Limb (tissue), 2 donors: ENCODE data around the gene EDAR.

ENCODE experiments used
- DNase-seq, 2 donors: peaks; one replicate each; pipeline ENCODE4 v3.0.0-alpha.2; 2016; ENCODE audit errors: extremely low spot score in 2 of 2

The EDAR gene

DNA sequence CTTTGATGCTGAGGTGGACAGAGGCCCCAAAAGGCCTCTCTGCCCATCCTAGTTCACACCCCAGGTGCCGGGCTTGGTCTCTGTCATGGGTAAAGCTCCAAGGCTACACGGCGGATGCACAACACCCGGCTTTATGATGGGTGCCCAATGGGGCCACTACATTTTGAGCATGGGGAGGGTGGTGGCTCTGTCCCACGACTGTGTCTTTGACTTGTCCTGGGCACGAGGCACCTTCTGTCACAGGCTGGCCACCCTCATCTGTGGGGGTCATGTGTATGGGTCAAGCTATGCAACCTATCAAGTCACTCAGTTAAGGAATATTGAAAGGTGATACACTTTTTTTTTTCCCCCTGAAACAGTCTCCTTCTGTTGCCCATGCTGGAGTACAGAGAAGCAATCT is 63.7 kb downstream of the EDAR start:
- DNase-seq, result peak in 1 of 2 donors; percentile 11

DNA sequence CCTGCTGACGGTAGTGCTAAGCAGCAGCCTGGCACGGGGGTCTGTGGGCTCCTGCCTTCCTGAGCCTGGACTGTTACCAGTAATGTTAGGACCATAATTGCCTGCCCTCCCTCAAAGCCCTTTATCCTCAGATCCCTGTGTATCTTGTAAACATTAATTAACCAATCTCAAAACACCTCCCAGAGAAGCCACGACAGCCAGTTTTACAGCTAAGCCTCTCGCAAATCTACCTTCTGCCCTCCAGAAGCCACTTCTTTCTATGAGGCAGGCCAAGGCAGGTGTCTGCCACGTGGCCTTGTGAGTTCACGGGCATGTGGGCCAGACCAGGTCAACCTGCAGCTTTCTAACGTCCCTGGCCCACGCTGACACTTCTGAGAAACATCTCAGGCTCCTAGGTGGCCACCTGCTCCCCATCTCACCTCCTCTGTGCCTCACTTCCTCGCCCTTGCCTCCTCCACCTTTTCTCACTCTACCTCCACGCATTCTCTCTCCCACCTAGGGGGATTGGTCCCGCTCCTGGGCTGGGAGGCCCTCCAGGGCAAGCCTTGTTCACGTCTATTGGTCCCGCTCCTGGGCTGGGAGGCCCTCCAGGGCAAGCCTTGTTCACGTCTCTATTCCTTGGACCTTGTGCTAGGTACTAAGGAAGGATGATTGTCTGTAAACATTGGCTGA is 64.3 kb downstream of the EDAR start:
- DNase-seq, result no peak

DNA sequence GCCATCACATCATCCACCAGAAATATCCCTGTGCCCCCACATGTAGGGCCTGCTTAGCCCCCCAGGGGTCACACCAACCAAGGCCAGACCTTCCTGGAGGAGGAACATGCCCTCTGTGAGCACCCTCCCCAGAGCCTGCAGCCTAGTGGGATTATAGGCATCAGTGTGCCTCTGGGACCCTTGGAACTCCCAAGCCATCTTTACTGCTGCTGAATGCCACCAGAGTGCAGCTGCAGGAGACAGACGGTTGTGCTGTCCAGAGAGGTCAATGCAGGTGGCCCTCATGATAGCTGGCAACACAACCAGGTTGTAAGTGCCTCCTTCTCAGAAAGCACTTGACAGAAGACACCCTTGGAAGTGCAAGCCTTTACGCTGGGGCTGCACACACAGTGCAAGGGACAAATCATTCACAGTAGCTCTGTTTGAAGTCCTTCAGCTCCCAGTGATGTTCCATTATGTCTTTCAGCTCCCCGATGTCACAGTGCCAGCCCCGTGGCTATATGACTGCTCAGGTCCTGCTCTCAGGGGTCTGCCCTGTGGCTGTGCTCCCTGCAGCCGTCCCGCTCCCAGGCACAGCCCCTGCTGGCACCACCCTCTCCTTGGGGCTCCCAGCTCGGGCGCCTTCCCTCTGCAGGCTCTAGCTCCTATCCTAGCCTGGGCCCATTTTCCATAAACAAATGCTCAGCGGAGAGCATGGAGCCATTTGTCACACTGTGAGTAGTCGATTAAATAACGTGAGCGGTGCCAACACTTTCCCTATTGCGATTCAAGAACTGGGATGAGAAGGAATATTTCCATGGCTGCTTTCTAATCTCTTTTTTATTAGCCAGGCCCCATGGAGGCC is 65.1 kb downstream of the EDAR start:
- peak in 1 of 2 donors; percentile 36 for DNase-seq

DNA sequence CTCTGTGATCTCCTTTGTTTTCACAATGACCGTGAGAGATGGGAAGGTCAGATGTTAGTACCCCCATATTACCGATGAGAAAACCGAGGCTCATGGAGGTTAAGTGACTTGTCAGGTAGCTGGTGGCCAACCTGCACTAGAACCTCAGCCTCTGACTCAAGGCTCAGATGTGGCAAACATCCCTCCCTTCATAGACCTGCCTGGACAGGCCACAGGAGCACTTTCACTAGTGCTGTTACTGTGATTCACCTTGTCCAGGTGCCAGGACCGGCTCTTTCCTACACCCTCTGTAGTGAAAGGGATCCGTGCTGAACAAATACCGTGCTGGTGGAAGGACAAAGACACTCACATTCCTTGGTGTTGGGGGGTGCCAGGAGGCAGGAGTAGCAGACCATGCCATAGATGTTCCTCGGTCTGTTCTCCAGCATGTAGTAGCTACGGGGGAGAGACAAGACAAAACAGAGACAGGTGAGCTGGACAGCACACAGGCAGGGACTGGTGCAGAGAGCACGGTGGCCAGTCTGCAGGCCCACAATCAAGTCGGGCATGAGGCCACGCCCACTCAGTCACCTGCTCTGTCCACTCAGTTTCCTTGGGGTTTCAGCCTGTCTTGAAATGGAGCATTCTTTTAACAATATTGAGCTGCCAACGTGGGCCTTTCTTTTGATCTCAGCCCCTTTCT is 65.9 kb downstream of the EDAR start:
- peak in 1 of 2 donors; percentile 20 for DNase-seq

DNA sequence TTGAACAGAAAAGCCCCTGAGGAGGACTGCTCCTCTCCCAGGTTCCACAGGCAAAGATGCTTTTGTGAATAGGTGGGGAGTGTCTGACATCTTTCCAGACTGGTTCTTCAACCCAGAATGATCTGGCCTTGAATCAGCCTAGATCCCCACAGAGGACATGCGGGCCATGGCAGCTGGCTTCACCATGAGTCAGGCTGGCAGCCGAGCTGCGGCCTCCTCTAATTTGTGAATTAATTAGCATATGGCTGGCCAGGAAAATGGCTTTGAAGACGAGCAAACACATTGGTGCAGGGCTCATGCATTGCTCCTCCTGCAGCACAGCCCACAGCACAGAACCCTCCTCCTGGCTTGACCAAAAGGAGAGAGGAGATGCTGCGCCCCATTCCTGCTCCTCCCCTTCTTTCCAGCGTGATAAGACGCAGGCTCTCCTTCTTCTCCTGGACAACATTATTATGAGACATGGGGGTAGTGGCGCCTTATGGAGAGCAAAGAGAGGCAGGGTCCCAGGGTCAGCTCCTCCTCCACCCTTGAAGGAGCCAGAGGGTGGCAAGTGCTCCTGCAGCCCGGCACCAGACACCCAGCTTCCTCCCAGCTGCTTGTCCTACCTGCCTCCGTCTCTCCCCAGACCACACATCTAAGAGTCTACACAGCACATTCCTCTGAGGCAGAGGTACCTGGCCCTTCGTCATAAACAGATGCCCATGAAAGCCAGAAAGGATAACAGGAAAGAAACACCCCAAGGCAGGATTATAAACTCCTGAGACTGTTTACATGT is 66.7 kb downstream of the EDAR start:
- DNase-seq, result peak in 1 of 2 donors; percentile 24

DNA sequence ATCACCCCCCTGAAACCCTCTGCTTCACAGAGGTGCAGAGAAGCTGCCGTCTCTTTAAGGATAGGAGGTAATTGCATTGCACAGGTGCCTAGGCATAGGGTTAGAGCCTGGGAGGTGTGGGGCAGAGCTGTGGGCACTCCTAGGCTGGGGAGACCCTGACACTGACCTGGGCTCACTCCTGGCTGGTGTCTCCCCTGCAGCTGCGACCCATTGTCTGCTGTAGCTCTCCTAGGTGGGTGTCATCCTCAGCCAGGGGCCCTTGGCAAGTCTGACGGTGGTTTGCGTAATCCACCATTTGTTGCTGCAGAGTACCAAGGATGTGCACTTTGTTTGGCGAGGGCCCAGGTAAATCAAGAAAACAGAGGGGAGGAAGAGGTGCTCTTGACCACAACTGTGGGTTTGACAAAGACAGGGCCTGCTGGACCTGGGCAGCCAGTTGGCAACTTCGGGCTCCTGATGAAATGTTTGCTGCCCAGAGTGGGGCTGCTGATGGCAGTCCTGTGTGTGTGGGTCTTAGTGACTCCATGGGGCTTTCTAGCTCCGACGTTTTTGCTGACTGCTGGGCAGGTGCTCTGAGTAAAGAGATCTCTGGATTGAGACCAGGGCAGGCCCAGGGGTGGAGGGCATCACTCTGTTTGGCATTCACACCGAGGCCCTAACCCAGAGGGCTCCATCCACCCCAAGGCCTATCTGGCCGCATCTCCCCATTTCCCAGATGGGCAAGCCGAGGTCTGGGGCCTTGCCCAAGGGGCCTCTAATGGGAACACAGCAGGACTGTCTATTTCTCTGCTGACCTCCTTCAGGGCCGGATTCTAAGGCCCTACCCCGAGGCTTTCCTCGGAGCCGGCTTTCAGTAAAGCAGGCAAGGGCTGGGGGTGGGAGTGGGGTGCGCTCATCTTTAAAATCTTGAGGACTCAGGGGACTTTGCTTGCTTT is 67.7 kb downstream of the EDAR start:
- peak in 1 of 2 donors; percentile 17 for DNase-seq

DNA sequence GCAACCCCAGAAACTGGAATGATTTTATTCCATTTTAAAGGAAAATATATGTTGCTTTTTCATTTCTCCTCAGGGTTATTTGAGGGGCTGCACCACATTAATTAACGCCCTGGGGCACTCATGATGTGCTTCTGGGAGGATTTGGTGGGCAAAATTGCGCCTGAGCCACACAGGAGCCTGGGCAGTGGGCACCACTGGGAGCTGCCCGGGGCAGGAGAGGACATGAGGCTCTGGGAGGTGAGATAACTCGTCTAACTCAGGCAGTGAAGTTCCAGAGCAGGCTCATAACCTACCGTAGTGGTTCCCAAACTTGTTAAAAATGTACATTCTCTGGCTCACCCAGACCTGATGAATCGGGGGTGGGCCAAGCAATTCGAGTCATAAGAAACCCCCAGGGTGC is 68.3 kb downstream of the EDAR start:
- no peak for DNase-seq

DNA sequence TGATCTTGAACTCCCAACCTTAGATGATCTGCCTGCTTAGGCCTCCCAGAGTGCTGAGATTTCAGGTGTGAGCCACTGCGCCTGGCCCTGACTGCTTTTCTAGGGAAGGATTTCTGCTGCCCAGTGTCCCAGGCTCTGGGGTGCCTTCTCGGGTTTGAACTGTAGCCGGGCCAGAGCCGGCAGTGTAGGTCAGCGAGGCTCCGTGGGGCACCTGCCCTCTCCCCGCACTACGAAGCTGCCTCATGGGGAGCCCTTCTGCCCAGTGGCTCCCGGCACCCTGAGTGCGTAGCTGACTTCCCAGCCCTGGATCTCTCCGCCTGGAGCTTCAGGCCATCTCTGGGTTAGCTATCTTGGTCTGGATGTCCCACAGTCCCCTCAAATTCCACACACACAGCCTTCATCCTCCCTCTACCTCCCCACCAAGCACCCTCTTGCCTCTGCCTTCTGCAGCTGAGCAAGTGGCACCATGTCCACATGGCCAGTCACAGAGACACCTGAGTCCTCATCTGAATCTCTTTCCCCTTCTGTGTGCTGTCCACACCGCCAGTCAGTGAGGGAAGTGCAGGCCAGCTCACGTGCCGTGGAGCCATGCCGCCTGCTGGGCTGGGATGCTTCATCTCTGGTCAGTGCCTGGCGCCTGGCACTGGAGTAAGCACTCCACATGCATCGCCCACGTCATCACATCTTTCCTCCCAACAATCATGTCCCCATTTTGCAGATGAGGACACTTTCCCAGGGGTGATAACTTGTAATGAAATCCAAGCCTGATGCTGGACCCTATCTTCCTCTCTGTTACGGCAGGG is 69.2 kb downstream of the EDAR start:
- peak in 1 of 2 donors; percentile 20 for DNase-seq

DNA sequence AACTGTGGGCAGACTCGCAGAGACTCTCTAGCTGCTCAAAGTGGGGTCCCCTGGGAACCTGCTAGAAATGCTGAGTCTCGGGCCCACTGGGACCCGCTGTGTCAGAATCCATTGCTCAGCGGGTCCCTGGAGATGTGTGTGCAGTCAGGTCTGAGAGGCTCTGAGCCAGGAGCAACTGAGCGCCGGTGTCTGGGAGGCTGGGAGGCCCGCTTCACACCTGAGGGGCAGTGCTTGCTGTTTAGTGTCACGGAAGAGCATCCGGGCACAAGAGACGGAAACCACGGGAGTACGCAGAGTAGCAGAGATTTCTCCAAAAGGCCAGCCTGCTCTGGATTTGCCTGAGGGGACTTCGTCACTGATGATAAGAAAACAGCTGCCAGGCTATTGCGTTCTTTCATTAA is 70.1 kb downstream of the EDAR start:
- DNase-seq, result peak in 1 of 2 donors; percentile 27

DNA sequence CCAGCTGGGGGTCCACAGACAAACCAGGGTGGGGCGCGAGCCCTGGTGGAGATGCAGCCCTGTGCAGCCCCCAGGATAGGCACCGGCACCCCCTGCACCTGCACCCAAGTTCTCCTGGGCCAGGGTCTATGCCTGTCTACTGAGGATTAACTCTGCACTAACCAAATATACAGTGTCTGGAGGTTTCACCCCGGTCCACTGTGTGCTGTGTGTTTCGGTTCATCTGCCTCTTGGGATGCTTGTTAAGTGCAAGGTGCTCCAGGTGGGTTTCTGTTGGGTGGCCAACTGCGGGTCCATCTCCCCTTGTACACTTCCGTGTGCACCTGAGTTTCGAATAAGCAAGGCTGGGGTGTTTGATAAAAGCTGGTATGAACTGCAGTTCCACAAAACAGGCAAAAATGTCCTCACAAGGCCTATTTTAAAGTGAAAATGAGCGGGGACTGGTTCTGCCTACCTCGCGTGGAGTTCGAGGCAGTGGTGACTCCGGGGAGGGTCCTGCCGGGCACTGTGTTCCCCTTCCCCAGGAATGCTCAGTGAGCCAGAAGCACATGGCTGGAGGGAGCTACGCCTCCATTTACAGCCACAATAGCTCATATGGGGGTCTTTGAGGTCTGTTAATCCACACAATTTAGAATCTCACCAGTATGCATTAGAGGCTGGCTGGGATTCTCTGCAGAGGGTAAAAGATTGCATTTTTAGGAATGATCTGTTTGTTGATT is 70.7 kb downstream of the EDAR start:
- peak in 1 of 2 donors; percentile 20 for DNase-seq

DNA sequence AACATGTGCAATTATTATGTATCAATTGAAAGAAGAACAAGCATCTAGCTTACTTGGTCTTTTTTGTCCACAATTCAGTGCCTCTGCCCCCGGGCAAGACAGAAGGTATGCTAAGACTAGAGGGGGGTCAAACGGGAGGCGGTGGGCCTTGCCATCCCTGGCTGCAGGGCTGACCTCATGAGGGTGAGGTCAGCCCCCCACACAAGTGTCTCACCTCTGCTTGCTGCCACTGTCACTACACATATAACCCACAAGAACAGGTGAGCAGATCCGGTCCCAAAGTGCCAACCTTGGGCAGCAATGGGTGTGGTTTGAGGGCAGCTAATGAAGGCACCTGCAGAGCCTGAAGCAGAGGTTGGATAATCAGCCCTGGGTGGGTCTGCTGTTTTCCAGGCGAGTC is 71.5 kb downstream of the EDAR start:
- DNase-seq, result peak in 1 of 2 donors; percentile 6

DNA sequence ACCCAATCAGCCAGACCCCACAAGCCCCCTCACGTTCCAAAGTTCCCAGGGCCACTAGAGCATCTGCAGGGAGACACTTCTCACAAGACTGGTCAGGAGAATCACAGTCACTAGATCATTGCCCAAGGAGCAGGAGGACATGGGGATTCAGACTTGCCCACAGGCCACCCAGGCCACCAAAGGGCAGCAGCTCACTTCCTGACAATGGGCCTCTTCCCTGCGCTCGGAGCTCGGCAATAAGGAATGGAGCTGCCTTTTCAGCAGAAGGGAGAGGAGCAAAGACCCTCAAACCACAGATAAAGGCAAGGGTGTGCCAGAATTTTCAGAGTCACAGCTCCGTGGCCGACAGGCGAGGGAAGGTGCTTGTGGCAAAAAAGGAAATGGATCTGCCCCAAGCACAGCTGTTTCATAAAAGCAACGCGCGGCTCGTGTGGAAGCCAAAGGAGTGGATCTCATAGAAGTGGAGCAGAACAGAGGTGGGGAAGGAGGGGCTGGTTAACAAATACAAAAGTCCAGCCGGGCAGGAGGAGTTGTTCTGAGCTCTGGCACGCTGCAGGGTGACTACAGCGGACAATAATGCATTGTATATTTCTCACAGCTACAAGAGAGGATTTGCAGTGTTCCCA is 72.1 kb downstream of the EDAR start:
- DNase-seq, result peak in 1 of 2 donors; percentile 30

DNA sequence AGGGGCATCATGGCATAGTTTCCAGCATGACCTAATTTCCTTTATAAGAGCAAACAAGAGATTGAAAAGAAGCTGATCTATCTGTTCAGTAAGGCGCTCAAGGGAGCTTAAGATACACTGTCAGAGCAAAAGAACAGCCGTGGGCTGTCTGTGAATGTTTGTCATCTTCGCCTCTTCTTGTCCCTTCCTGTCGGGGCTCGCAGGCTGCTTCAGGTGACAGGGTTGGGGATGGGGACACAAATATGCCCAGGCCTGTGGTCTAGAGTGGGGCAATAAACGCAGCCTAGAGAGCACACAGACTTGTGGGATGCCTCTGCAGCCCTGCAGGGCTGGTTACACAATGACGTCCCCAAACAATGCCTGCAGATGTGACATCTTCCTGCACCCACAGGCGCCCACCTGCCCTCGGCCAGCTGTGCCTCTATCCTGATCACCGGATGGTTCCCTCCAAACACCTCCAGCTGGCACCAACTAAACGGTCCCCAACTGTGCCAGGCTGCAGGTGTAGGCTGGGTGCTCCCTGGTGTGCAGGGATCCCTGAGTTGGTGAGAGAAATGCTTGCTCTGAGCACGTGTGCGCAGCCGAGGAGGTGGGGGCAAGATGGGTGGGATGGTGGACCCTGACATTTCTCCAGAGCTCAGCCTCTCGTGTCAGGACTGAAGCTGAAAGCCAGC is 72.8 kb downstream of the EDAR start:
- DNase-seq, result peak in 1 of 2 donors; percentile 26

DNA sequence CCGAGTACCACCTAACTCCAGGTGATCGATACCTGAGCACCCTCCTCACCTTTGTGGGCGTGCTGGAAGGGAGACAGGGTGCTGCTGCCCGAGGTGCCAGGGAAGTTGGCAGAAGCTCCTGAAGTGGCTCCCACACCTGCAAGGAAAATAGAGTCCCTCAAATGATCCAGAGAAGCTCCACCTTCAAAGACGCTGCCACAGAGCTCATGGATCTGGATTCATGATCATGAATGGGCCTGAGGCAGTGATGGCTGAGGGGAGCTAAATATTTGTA is 76.5 kb downstream of the EDAR start:
- no peak for DNase-seq

DNA sequence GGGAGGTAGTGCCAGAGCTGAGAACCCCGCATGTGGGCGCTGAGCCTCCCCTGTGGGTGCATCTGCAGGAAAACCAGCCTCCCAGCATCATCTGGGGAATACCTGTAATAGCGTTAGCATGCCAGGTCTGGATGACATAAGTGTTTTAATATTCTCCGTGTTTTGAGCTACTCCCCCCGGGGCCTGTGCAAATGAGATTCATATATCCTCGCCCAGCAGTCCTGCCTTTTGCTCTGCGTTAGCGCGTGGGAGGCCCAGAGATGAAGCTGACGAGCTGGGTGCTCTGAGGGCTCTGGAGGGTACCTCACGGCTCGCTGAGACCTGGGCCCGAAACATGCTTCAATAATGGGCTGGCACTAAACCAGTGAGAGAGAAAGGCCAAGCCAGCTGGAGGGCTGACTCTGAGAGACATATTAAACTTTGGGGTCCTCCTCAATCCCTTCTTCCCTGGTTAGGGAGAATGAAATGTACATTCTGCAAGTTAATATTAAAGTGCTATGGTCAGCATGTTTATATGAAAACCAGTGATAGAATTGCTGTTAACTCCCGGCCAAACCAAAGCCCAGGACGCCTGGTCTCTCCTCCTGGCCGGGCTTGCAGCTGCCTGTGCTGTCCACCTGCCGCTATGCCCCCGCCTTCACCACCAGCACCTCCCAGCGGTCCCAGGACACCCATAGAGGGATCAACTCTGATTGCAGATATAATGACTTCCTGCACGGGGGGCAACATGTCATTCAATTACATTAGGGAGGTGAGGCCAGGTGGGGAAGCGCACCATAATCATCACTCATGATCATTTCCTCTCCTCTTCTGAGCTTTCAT is 77.0 kb downstream of the EDAR start:
- DNase-seq, result no peak

DNA sequence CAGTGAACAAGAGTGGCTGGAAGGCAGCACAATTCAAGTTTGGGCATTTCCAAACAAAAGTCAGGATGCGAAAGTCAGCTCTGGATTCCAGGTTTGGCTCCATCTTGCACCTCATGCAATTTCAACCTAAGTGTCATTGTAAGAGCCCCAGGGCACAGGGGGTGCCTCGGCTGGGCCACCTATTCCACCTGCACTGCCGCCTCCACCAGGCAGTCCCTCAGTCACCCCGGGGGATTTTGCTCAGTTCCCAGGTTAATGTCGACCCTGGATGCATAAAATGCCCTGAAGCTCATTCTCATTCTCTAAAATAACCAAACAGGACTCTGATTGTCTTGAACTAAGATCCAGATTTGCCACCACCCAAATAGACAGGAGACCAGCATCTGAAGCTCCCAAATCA is 77.6 kb downstream of the EDAR start:
- no peak for DNase-seq
